NB4 (cell line): Measurements from ENCODE around the gene SLC37A1.
"Not testable (repeated sequence)": the region's sequence is repeated elsewhere in the genome, so short reads cannot be mapped to it uniquely, and the experiment has no call there.

ENCODE experiments used
- DNase-seq: peaks from one replicate; pipeline ENCODE4 v3.0.0; 2010; ENCODE audit warnings: low read depth
- H3K4me3 ChIP-seq: one replicate; pipeline ENCODE4 v1.5.1; 2011; ENCODE audit warnings: mild to moderate bottlenecking, low read depth, low read length, moderate library complexity
- MYC ChIP-seq: IDR thresholded peaks from 2 replicates; pipeline ENCODE4 v1.6.1; 2011; ENCODE audit warnings: low read depth, low read length
- POLR2A ChIP-seq: IDR thresholded peaks from 2 replicates; pipeline ENCODE4 v1.6.1; 2011; ENCODE audit warnings: mild to moderate bottlenecking; ENCODE audit not compliant: insufficient read length; ENCODE audit errors: extremely low read depth
- TF ChIP-seq, protein P1 (sequence below): IDR thresholded peaks from one replicate; pipeline ENCODE4 v1.5.1; 2012; ENCODE audit warnings: low read depth, low read length
- TF ChIP-seq, protein P2 (sequence below): IDR thresholded peaks from 2 replicates; pipeline ENCODE4 v1.6.1; 2011; ENCODE audit warnings: low read depth, low read length

The SLC37A1 gene

DNA sequence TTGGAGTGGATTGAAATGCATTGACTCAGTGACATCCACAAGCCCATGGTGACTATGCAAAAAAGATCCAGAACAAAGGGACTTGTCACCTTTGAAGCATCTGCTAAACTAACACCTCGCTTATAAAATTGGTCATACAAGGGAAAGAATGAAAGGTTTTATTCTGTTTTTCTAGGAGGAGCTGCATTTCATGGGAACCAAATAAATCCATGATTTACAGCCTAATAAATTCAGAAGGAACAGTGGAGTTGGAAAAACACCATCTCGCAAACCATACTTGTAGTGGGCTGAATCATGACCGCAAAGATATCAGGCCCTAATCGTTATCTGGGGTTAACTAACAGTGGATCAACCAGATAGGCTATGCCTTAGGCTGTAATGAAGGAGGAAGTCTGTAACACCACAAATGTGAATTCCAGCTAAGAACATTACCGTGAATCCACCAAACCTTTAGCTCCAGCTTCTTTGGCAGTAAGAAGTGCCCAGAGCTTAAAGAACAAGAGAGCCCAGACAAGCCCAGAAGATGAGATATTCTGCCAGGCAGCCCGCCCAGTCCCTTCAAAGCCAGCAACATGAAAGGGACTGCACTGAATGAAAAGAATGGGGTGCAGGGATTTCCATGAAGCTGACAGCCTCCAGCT, 45.0 kb upstream of the SLC37A1 start:
- H3K4me3 ChIP-seq: no peak overlapping the region
- TF ChIP-seq, protein P1, sequence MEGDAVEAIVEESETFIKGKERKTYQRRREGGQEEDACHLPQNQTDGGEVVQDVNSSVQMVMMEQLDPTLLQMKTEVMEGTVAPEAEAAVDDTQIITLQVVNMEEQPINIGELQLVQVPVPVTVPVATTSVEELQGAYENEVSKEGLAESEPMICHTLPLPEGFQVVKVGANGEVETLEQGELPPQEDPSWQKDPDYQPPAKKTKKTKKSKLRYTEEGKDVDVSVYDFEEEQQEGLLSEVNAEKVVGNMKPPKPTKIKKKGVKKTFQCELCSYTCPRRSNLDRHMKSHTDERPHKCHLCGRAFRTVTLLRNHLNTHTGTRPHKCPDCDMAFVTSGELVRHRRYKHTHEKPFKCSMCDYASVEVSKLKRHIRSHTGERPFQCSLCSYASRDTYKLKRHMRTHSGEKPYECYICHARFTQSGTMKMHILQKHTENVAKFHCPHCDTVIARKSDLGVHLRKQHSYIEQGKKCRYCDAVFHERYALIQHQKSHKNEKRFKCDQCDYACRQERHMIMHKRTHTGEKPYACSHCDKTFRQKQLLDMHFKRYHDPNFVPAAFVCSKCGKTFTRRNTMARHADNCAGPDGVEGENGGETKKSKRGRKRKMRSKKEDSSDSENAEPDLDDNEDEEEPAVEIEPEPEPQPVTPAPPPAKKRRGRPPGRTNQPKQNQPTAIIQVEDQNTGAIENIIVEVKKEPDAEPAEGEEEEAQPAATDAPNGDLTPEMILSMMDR: no peak
- TF ChIP-seq, protein P2, sequence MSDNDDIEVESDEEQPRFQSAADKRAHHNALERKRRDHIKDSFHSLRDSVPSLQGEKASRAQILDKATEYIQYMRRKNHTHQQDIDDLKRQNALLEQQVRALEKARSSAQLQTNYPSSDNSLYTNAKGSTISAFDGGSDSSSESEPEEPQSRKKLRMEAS: no peak
- no peak for DNase-seq

- no peak for DNase-seq
- no peak overlapping the region for H3K4me3 ChIP-seq
- TF ChIP-seq, protein P1: no peak
- TF ChIP-seq POLR2A: no peak
- no peak for TF ChIP-seq MYC
- TF ChIP-seq, protein P2: no peak
Observed at GRCh38 chr21:42469272-42469671, 44.4 kb upstream of the SLC37A1 start.

GRCh38 chr21:42469726-42470125, 43.9 kb upstream of the SLC37A1 start:
- not testable (repeated sequence) for H3K4me3 ChIP-seq, DNase-seq

- DNase-seq: no peak
- TF ChIP-seq POLR2A (no peak), MYC (no peak)
- TF ChIP-seq, protein P2: no peak
- TF ChIP-seq, protein P1: no peak
- no peak overlapping the region for H3K4me3 ChIP-seq
Observed at GRCh38 chr21:42471206-42471605, 42.4 kb upstream of the SLC37A1 start.

DNA sequence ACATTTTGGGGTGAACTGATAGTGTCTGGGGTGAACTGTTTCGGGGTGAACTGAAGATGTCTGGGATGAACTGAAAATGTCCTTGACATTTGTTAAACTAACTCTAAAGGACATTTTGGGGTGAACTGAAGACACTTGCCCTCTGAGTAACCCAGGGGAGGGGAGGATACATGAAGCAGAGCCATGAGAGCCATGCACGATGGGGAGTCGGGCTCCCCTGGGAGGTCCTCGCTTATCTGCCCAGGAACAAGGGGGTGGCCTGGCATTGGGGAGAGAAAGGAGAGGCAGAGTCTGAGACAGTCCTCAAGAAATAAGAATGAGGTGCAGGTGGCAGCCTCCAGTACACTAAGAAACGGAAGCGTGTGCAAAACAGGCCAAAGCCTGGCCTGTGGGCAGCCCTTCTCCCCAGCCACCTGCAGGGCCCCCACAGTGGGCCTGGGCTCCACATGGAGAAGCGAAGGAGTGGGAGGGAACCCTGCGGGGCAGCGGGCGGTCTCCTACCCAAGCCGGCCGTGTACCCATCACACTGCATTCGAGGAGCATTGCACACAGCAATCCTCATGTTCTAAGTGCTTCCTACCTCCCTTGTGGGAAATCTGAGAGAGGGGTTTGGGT, 41.8 kb upstream of the SLC37A1 start:
- no peak overlapping the region for H3K4me3 ChIP-seq
- TF ChIP-seq POLR2A: no peak
- TF ChIP-seq, protein P2: no peak
- TF ChIP-seq, protein P1: no peak
- no peak for TF ChIP-seq MYC
- no peak for DNase-seq

DNA sequence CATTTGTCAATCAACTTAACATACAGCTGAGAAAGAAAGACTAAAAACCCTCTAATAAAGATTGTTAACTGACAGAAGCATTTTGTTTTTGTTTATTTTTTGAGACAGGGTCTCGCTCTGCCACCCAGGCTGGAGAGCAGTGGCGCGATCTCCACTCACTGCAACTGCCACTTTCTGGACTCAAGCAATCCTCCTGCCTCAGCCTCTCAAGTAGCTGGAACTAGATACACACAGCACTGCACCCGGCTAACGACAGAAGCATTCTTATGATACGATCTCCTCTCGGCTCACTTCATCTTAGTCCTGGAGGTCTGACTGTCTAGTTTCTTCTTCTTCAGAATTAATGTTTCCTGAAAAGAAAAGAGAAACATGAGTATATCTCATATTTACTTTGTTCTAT, 41.1 kb upstream of the SLC37A1 start:
- no peak for DNase-seq
- H3K4me3 ChIP-seq: no peak overlapping the region
- TF ChIP-seq POLR2A: no peak
- TF ChIP-seq, protein P1: no peak
- no peak for TF ChIP-seq MYC
- TF ChIP-seq, protein P2: no peak
